ENCODE results near the gene DKC1.

Gene DKC1

GRCh38 chrX:154758696-154759095, 4.0 kb upstream of the DKC1 start:
- DNase-seq (ENCODE audit: low read depth in 1 of 2, low spot score in 1 of 2): no peak
- no peak overlapping the region for H3K4me3 ChIP-seq (replicated peaks; ENCODE audit: insufficient read depth, low read length)
- no peak for TF ChIP-seq POLR2AphosphoS5 (IDR thresholded peaks at IDR 0.05; ENCODE audit: low read depth)
- TF ChIP-seq, protein P1, sequence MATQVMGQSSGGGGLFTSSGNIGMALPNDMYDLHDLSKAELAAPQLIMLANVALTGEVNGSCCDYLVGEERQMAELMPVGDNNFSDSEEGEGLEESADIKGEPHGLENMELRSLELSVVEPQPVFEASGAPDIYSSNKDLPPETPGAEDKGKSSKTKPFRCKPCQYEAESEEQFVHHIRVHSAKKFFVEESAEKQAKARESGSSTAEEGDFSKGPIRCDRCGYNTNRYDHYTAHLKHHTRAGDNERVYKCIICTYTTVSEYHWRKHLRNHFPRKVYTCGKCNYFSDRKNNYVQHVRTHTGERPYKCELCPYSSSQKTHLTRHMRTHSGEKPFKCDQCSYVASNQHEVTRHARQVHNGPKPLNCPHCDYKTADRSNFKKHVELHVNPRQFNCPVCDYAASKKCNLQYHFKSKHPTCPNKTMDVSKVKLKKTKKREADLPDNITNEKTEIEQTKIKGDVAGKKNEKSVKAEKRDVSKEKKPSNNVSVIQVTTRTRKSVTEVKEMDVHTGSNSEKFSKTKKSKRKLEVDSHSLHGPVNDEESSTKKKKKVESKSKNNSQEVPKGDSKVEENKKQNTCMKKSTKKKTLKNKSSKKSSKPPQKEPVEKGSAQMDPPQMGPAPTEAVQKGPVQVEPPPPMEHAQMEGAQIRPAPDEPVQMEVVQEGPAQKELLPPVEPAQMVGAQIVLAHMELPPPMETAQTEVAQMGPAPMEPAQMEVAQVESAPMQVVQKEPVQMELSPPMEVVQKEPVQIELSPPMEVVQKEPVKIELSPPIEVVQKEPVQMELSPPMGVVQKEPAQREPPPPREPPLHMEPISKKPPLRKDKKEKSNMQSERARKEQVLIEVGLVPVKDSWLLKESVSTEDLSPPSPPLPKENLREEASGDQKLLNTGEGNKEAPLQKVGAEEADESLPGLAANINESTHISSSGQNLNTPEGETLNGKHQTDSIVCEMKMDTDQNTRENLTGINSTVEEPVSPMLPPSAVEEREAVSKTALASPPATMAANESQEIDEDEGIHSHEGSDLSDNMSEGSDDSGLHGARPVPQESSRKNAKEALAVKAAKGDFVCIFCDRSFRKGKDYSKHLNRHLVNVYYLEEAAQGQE (IDR thresholded peaks at IDR 0.05; ENCODE audit: insufficient replicate concordance, low read depth): no peak
- no peak for TF ChIP-seq SPI1 (IDR thresholded peaks at IDR 0.05; ENCODE audit: borderline replicate concordance, low read depth)
- TF ChIP-seq, protein P2, sequence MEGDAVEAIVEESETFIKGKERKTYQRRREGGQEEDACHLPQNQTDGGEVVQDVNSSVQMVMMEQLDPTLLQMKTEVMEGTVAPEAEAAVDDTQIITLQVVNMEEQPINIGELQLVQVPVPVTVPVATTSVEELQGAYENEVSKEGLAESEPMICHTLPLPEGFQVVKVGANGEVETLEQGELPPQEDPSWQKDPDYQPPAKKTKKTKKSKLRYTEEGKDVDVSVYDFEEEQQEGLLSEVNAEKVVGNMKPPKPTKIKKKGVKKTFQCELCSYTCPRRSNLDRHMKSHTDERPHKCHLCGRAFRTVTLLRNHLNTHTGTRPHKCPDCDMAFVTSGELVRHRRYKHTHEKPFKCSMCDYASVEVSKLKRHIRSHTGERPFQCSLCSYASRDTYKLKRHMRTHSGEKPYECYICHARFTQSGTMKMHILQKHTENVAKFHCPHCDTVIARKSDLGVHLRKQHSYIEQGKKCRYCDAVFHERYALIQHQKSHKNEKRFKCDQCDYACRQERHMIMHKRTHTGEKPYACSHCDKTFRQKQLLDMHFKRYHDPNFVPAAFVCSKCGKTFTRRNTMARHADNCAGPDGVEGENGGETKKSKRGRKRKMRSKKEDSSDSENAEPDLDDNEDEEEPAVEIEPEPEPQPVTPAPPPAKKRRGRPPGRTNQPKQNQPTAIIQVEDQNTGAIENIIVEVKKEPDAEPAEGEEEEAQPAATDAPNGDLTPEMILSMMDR (IDR thresholded peaks at IDR 0.05; ENCODE audit: insufficient read depth, low read length): no peak
- no peak for TF ChIP-seq GABPA (IDR thresholded peaks at IDR 0.05; ENCODE audit: low read depth)

DNA sequence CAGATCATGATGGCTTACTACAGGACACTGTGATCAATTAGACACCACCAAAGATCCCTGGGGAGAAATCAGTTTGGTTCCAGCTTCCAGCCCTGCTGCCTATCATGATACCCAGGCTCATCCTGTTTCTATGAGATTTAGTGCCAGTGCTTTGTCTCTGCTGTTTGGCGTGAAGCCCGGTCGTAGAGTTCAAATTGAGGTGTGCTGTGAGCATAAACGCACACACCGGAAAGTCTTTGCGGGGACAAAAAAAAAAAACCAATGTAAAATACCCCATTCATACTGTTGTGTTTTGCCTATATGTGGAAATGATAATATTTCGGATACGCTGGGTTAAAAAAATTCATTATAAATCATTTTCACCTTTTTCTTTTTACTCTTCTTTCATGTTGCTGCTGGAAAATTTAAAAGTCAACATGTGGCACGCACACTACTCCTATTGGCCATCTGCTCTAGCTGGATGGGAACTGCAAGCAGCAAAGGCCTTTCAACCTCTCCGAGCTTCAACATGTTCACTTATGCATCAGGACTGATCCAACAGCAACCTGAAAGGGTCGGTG, 607 bp upstream of the DKC1 start:
- TF ChIP-seq GABPA (IDR thresholded peaks at IDR 0.05; ENCODE audit: low read depth): no peak
- TF ChIP-seq, protein P2 (IDR thresholded peaks at IDR 0.05; ENCODE audit: insufficient read depth, low read length): no peak
- DNase-seq (ENCODE audit: low read depth in 1 of 2, low spot score in 1 of 2): no peak

More at GRCh38 chrX:154758696-154759095, 4.0 kb upstream of the DKC1 start:
- Histone ChIP-seq H3K27ac (replicated peaks) (no peak overlapping the region), H3K27me3 (ENCODE audit: insufficient read depth, poor library complexity, severe bottlenecking) (no peaks in the 10 kb centered on the region)

GRCh38 chrX:154774622-154775021, 12.0 kb downstream of the DKC1 start:
- TF ChIP-seq, protein P1 (IDR thresholded peaks at IDR 0.05; ENCODE audit: insufficient replicate concordance, low read depth): no peak
- TF ChIP-seq POLR2AphosphoS5 (IDR thresholded peaks at IDR 0.05; ENCODE audit: low read depth) (no peak), SPI1 (IDR thresholded peaks at IDR 0.05; ENCODE audit: borderline replicate concordance, low read depth) (no peak), GABPA (IDR thresholded peaks at IDR 0.05; ENCODE audit: low read depth) (no peak)
- TF ChIP-seq, protein P2 (IDR thresholded peaks at IDR 0.05; ENCODE audit: insufficient read depth, low read length): no peak
- H3K27ac ChIP-seq (replicated peaks): no peak overlapping the region
- no peak for DNase-seq (ENCODE audit: low read depth in 1 of 2, low spot score in 1 of 2)
- H3K27me3 ChIP-seq (ENCODE audit: insufficient read depth, poor library complexity, severe bottlenecking): no peaks in the 10 kb centered on the region
- H3K4me3 ChIP-seq (replicated peaks; ENCODE audit: insufficient read depth, low read length): no peak overlapping the region

More for the DNA sequence above, 607 bp upstream of the DKC1 start:
- Histone ChIP-seq H3K27ac (replicated peaks) (peak overlapping the region; percentile 80), H3K27me3 (ENCODE audit: insufficient read depth, poor library complexity, severe bottlenecking) (no peaks in the 10 kb centered on the region), H3K4me3 (replicated peaks; ENCODE audit: insufficient read depth, low read length) (peak overlapping the region; percentile 39)

All from HL-60 (cell line).